Central memory CD8-positive, alpha-beta T cell (primary cell): ENCODE data around the gene PEMT.

ENCODE experiments used
- ATAC-seq: fragments of 150-1000 bp; cut with Tn5 transposase; replicated peaks from 2 replicates; pipeline ENCODE4 v1.10.0; 2022; ENCODE audit warnings: mild to moderate bottlenecking, moderate FRiP score, moderate number of reproducible peaks; ENCODE audit not compliant: poor library complexity, severe bottlenecking; ENCODE audit errors: extremely low read depth
- DNase-seq, 2 donors: peaks; one replicate each; pipeline ENCODE4 v3.0.0; 2021; ENCODE audit warnings: low spot score in 2 of 2
- H3K27ac Mint-ChIP-seq: one replicate; pipeline ENCODE4 v1.8.0; 2022; ENCODE audit warnings: low read depth, mild to moderate bottlenecking, moderate library complexity, mixed read lengths
- H3K27me3 Mint-ChIP-seq: one replicate; pipeline ENCODE4 v1.8.0; 2022; ENCODE audit warnings: mixed read lengths
- H3K36me3 Mint-ChIP-seq: one replicate; pipeline ENCODE4 v1.8.0; 2022; ENCODE audit warnings: mild to moderate bottlenecking, moderate library complexity, mixed read lengths; ENCODE audit not compliant: insufficient read depth
- H3K4me1 Mint-ChIP-seq: one replicate; pipeline ENCODE4 v1.8.0; 2022; ENCODE audit warnings: mixed read lengths
- H3K4me3 Mint-ChIP-seq: one replicate; pipeline ENCODE4 v1.8.0; 2022; ENCODE audit warnings: mild to moderate bottlenecking, moderate library complexity, mixed read lengths
- H3K9me3 Mint-ChIP-seq: one replicate; pipeline ENCODE4 v1.8.0; 2022; ENCODE audit warnings: mixed read lengths

The PEMT gene

DNA sequence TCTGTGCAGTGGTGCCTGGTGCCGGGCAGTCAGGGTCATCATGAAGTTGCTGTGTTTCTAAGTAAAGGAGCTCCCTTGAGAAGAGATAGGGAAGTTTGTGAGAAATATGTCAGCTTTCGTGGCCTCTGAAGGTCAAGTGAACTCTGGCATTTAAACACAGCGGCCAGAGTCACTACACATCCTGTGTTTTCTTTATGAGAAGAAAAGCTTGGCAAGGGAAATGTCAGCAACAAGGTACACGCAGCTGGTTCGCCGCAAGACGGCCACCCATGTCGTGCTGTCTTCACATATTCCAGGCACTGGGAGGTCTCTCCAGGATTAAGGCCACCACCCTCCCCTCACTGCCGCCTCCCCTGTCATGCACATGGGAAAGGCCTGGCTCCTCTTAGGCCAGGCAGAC, 33.2 kb upstream of the PEMT start:
- DNase-seq (no peak), ATAC-seq (no peak)
- Mint-ChIP-seq H3K27ac (no peak overlapping the region), H3K27me3 (no peaks in the 10 kb centered on the region), H3K4me1 (peaks cover 6% of the 10 kb centered on the region), H3K36me3 (peaks cover 6% of the 10 kb centered on the region), H3K9me3 (no peaks in the 10 kb centered on the region), H3K4me3 (no peak overlapping the region)

DNA sequence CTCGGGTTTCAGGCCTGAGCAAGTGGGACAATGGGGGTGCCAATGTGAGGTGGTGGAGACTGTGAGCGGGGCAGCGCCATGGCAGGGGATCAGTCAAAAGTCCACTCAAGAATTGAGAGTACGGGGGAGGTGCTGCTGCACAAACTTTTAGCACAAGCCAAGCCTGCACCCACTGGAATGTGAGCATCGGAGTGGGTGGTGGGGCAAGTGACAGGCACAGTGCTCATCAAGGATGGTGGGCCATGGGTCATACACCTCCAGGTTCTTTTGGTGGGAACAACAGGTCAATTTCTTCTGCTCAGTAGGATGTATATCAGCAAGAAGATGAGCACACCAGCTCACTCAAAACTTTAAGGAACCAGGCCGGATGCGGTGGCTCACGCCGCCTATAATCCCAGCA, 32.4 kb upstream of the PEMT start:
- Mint-ChIP-seq H3K36me3 (peaks cover 6% of the 10 kb centered on the region), H3K27me3 (no peaks in the 10 kb centered on the region), H3K9me3 (no peaks in the 10 kb centered on the region), H3K4me1 (peaks cover 6% of the 10 kb centered on the region), H3K27ac (no peak overlapping the region), H3K4me3 (no peak overlapping the region)
- ATAC-seq = no peak
- DNase-seq = no peak

DNA sequence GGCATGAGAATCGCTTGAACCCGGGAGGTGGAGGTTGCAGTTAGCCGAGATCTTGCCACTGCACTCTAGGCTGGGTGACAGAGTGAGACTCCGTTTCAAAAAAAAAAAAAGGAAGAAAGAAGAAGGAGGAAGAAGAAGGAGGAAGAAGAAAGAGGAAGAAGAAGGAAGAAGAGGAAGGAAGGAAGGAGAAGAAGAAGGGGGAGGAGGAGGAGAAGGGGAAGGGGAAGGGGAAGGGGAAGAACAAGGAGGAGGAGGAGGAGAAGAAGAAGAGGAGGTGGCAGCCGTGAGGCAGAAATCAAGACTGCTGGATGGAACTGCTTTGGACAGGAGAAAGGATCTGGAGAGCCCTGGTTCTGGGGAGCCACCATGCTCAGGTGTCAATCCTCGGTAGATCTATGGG, 29.7 kb upstream of the PEMT start:
- ATAC-seq = no peak
- DNase-seq = no peak
- no peaks in the 10 kb centered on the region for H3K9me3 Mint-ChIP-seq
- H3K27me3 Mint-ChIP-seq = no peaks in the 10 kb centered on the region
- peaks cover 2% of the 10 kb centered on the region for H3K36me3 Mint-ChIP-seq
- H3K27ac Mint-ChIP-seq = no peak overlapping the region
- no peak overlapping the region for H3K4me3 Mint-ChIP-seq
- no peaks in the 10 kb centered on the region for H3K4me1 Mint-ChIP-seq

DNA sequence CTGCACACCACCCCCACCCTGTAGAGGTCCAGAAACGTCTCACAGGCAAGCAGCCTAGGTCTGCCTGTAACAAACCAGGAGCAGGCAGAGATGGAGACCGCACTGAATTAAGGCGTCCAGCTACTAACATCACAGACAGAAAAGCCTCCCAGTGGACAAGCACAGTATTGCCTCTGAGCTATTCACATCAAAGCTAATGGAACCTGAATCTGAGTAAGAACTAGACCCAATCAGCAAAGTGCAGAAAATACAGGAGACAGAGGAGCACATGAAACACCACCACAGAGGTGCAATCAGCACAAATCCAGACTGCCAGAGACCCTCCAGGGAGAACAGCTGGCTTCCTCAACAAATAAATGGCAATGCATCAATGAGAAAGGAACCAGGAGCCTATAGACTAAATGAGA, 22.2 kb upstream of the PEMT start:
- H3K27ac Mint-ChIP-seq = no peak overlapping the region

DNA sequence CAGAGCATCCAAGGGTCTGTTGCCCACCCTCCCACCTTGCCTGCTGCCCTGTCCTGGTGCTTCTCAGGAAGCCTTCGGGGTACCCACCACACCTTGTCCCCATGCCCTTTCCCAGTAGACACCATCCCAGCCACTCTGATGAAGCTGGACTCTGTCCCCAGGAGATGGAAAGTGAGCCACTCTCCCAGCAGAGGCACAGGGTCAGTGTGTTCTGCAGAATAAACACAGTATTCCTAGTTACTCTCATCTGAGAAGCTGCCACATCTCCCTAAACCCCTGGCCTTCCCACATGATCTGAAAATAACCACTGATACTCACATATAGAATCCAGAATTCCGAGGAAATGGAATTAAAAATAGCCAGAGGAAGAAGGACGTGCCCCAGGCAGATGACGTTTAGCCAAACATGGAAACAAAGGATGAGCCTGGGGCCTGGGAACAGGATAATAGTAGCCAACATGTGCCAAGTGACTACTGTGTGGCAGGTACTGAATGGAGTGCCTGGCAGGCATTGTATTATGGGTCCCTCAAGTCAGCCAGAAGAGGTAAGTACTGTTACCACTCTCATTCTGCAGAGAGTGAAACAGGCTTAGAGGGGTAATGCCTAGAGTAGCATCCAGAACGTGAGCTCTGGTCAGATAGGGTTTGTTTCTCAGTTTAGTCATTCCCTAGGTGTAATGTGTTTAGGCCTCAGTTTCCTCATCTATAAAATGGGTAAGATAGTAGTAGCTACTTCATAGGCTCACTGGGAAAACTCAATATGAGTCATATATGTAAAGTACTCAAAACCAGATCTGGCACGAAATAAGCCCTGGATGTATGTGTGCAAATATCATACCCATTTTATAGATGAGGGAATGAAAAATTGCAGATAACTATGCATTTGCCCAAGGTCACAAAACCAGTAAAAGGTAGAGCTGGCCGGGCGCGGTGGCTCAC, 20.8 kb upstream of the PEMT start:
- DNase-seq (no peak), ATAC-seq (no peak)
- Mint-ChIP-seq H3K36me3 (peaks cover 2% of the 10 kb centered on the region), H3K27me3 (peaks cover 4% of the 10 kb centered on the region), H3K4me3 (no peak overlapping the region), H3K4me1 (no peaks in the 10 kb centered on the region), H3K27ac (no peak overlapping the region), H3K9me3 (no peaks in the 10 kb centered on the region)

More for the DNA sequence above, 22.2 kb upstream of the PEMT start:
- no peaks in the 10 kb centered on the region for H3K9me3 Mint-ChIP-seq
- no peaks in the 10 kb centered on the region for H3K27me3 Mint-ChIP-seq
- H3K36me3 Mint-ChIP-seq = peaks cover 2% of the 10 kb centered on the region
- no peaks in the 10 kb centered on the region for H3K4me1 Mint-ChIP-seq
- peak; percentile 75 for ATAC-seq
- H3K4me3 Mint-ChIP-seq = no peak overlapping the region
- peak in 1 of 2 donors; percentile 26 for DNase-seq

DNA sequence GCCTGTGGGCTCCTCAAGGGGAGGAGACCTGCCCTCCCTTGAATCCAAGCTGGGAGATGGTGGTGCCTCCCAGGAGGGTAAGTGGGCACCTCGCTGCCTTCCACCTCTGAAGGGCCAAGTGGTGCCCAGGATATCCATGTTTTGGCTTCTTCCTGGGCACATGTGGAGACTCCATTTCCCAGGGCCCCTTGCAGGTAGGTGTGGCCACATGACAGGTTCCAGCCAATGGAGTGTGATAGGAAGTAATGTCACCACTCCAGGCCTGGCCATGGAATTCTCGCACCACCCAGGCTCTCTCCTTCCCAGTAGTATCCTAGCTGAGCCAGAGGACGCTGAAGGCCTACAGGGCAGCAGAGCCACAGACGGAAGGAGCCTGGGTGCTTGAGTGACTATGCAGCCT, 17.6 kb upstream of the PEMT start:
- Mint-ChIP-seq H3K9me3 (no peaks in the 10 kb centered on the region), H3K36me3 (no peaks in the 10 kb centered on the region), H3K27ac (peak overlapping the region; percentile 35), H3K4me3 (no peak overlapping the region), H3K4me1 (no peaks in the 10 kb centered on the region), H3K27me3 (peaks cover 13% of the 10 kb centered on the region)
- ATAC-seq (no peak), DNase-seq (no peak)

DNA sequence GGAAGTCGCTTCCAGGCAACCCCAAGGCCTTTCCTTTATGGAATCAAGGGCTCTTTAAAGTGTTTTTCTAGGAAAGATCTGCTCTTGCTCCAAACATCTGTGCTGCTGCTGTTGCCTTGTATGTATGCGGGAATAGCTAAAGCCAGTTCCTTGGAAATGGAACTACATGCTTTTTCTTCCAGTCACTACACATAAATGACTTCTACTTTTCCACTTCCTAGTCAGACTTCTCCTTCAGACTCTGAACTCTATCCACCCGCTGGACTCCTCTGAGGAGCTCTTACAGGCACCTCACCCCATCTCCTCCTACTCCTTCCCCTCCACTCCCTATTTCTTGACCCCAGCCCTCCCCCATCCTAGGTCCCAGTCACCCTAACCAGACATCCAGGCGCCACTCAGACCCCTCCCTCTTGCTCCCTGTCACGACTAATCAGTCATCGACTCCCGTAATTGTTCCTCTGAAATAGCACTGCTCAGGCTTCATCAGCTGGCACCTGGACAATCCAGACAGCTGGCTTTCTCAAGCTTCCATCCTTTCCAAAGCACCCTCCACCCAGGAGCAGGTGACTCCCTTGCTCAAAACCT, 15.0 kb upstream of the PEMT start:
- Mint-ChIP-seq H3K9me3 (no peaks in the 10 kb centered on the region), H3K4me3 (no peak overlapping the region), H3K36me3 (no peaks in the 10 kb centered on the region), H3K27ac (no peak overlapping the region), H3K4me1 (no peaks in the 10 kb centered on the region), H3K27me3 (peaks cover 13% of the 10 kb centered on the region)
- ATAC-seq = no peak
- DNase-seq = no peak

DNA sequence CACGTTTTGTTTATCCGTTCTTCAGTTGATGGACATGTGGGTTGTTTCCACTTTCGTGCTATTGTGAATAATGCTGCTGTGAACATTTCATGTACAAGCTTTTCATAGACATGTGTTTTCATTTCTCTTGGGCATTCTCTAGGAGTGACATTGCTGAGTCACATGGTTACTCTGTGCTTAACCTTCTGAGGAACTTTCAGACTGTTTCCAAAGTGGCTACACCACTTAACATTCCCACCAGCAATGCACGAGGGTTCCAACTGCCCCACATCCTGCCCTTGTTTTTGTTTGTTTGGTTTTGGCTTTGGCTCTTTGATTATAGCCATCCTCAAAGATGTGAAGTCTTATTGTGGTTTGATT, 14.2 kb upstream of the PEMT start:
- ATAC-seq = no peak
- H3K4me3 Mint-ChIP-seq = no peak overlapping the region
- H3K27me3 Mint-ChIP-seq = peaks cover 13% of the 10 kb centered on the region
- H3K4me1 Mint-ChIP-seq = no peaks in the 10 kb centered on the region
- no peaks in the 10 kb centered on the region for H3K9me3 Mint-ChIP-seq
- no peak for DNase-seq
- no peak overlapping the region for H3K27ac Mint-ChIP-seq
- H3K36me3 Mint-ChIP-seq = no peaks in the 10 kb centered on the region

DNA sequence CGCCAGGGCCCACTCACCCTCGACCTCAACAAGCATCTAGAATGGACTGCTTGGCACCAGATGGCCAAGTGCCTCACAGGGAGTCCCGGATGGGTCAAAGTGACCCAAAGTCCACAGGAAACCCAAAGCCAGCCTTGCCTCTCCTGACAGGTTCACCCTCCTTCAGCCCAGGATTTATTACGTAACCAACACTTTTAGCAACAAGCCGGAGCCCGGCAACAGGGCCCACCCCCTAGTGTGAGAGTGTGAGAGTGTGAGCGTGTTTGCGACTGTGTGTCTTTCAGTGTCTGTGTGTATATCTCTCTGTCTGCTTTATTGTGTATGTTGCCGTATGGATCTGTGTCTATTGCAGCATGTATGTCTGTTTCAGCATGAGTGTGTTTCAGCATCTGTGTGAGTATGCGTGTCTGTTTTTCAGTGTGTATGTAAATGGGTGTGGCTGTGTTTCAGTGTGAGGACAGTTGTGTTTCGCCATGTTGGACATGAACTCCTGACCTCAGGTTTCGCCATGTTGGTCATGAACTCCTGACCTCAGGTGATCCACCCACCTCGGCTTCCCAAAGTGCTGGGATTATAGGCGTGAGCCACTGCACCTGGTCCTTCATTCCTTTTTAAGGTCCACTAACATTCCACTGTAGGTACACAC, 13.7 kb upstream of the PEMT start:
- Mint-ChIP-seq H3K4me3 (no peak overlapping the region), H3K36me3 (no peaks in the 10 kb centered on the region), H3K4me1 (no peaks in the 10 kb centered on the region), H3K9me3 (no peaks in the 10 kb centered on the region), H3K27ac (no peak overlapping the region), H3K27me3 (peaks cover 13% of the 10 kb centered on the region)
- ATAC-seq (no peak), DNase-seq (no peak)

DNA sequence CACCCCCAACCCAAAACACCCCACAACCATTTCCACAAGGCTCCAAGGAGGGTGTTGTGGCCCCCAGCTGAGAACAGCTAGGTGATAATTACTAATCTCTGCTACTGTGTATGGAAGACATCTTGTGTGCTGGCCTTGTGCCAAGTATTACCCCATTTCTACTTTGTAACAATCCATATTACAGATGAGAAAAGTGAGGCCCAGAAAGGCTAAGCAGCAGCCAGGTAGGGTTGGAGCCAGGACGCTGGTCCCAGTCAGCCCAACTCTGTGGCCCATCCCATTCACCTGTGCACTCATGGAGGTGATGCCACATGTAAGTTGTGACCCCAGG, 12.4 kb upstream of the PEMT start:
- H3K36me3 Mint-ChIP-seq = no peaks in the 10 kb centered on the region
- H3K4me1 Mint-ChIP-seq = no peaks in the 10 kb centered on the region
- H3K9me3 Mint-ChIP-seq = no peaks in the 10 kb centered on the region
- ATAC-seq = no peak
- H3K4me3 Mint-ChIP-seq = no peak overlapping the region
- no peak for DNase-seq
- peaks cover 13% of the 10 kb centered on the region for H3K27me3 Mint-ChIP-seq
- H3K27ac Mint-ChIP-seq = no peak overlapping the region

DNA sequence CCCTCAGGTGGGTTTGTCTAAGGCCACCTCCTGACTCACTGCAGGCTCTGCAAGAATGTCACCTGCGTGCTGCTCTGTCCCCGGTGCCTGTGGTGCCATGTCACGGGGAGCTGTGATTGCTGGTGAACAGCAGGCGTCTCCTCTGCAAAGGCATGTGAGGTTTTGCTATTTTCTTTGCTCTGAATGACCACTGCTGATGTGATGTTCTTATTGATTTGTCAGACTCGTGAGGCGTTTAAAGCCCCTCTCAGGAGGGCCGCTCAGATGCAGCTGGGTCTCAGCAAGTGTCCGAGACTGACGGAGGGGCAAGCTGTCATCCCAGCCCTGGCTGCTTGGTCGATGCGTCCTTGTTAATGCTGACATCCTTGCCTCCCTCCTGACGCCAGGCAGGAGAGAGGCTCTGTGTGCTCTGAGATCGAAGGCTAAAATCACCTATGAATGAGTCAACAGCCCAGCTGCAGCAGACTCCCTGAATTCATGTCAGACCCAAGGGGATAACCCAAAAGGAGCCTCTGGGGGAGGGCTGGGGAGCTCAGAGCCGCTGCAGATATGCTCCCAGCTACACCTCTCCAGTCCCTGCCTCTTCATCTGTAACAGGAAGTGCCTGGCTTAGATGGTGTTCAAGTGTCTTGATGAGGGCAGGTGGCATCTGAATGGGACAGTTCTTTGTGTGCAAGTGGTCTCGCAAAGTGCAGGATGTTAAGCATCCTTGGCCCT, 11.8 kb upstream of the PEMT start:
- no peaks in the 10 kb centered on the region for H3K4me1 Mint-ChIP-seq
- no peak for ATAC-seq
- H3K36me3 Mint-ChIP-seq = no peaks in the 10 kb centered on the region

DNA sequence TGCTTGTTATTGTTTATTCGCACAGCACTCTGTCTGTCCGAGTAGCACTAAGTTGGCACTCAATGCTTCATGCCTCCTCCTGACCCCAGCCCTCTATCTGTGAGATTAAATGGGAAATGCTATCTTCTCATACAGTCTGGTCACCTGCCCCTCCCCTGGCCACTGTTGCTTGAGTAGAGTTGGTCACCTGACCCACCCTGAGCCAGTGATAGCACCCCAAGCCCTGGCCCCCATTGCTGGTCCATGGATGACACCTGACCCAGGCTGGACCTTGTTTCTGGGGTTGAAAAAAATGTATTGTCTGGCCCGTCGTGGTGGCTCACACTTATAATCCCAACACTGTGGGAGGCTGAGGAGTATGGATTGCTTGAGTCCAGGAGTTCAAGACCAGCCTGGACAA, 8.5 kb upstream of the PEMT start:
- Mint-ChIP-seq H3K4me1 (no peaks in the 10 kb centered on the region), H3K27ac (no peak overlapping the region), H3K36me3 (no peaks in the 10 kb centered on the region), H3K27me3 (no peaks in the 10 kb centered on the region), H3K4me3 (no peak overlapping the region), H3K9me3 (no peaks in the 10 kb centered on the region)
- DNase-seq = no peak
- no peak for ATAC-seq

More for the DNA sequence above, 11.8 kb upstream of the PEMT start:
- no peaks in the 10 kb centered on the region for H3K9me3 Mint-ChIP-seq
- DNase-seq = no peak
- peak overlapping the region; percentile 32 for H3K27ac Mint-ChIP-seq
- H3K27me3 Mint-ChIP-seq = peaks cover 13% of the 10 kb centered on the region
- no peak overlapping the region for H3K4me3 Mint-ChIP-seq
